GM18951 (cell line): ENCODE results near the gene CPS1.

Experiments used
- POLR2A ChIP-seq: IDR thresholded peaks from 4 replicates; pipeline ENCODE4 v1.6.1; 2011; ENCODE audit warnings: mild to moderate bottlenecking; ENCODE audit not compliant: insufficient read length, insufficient read depth; ENCODE audit errors: extremely low read depth
- in situ Hi-C: fragments of 300-500 bp; cut with MboI; formaldehyde crosslinking; loops from one replicate; pipeline ENCODE4 v1.12.0; 2022; ENCODE audit warnings: low sequenced_read_pairs, mixed read lengths, inconsistent platforms; ENCODE audit not compliant: unreplicated experiment

CPS1 gene

DNA sequence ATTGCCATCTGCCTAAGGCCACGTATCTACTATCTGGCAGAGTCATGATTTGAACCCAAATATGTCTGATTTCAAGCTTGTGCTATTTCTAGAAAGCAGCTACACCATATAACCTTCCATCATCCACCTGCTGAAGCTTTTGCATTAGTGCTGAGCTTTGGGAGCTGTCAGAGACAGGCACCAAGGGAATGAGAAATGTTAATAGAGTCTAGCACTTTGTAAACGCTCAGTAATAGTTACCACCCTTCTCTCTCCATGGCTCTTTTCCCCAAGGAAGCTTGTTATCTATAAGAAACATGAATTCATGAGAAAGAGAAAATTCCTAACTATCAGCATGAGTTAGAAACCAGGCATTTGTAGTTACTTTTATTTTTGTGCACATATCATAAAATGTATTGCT is 151.5 kb downstream of the CPS1 start:
- TF ChIP-seq POLR2A = no peak
- in situ Hi-C loops = no loop called here

DNA sequence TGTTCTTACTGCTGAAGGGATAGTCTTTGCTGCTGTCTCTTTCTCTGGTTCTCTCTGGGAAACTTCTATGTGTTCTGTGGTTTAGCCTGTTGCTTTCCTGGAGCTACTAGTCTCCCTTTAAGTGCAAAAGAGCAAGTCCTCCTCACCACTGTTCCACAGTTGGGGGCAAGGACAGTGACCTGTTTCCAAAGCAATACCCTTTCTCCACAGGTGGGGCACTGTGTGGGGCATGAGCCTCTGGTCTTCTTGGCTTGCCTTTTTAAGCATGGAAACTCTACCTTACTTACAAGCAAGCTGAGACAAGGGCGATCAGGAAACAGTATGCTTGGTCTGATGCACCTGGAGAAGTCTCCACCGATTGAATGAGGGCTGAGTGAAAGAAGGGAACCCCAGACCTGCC is 156.7 kb downstream of the CPS1 start:
- no peak for TF ChIP-seq POLR2A
- in situ Hi-C loops = no loop called here

DNA sequence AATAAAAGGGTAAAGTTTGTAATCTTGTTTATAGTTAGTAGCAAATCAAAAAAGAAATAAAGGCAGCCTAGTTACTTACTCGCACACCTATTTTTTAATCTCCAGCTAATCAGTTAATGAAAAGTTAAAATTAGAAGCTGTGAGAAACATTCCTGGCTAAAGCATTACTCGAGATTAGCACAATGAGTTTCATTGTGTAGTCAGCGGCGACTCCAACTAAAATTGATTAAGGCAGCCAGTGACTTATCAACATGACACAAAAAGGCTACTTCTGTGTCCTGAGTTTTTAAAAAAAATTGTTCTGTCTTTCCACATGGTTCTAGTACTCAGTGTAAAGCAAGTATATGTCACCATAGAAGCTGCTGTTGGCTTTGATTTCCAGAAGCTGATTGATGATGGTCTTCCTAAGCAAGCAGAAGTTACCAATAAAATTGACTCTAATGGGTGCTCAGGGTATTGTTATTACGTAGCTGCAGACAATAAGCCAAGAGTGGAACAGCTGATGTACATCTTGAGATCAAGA is 159.2 kb downstream of the CPS1 start:
- in situ Hi-C loops = no loop called here
- no peak for TF ChIP-seq POLR2A

DNA sequence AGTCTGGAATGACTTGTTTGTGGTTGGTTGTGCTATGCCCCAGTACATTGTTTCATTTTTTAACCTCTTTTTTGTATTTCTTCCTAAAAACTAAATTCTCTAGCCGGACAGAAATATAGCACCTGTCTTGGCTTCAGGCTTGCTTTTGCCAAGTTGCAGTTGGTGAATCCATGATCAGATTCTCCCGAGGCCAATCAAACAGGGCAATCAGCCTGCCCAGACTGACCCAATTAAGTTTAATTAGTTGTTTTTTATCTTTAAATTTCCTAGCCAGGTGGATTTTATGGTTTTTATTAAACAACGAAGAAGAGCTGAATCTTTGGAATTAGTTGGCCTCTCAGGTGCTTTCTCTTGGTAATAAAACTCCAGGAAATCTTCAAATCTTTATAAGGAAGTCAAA is 162.1 kb downstream of the CPS1 start:
- no peak for TF ChIP-seq POLR2A
- in situ Hi-C loops = no loop called here

DNA sequence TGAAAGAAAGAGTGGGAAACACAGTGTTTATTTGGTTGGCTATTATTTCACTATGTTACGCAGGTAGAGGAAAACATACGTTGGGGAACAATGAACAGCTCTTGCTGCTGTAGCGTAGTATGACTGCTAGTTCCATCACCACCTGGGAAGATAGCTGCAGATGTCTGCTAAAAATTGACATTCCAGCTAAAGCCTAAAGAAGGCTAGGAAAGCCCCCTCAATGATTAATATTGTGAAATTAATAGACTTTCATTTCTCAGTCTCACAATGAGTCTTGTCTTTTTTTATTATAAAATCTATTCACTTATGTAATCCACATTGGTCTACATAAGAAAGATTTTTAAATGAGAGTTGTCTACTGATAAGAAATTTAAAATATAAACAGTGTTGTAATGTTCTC is 165.7 kb downstream of the CPS1 start:
- TF ChIP-seq POLR2A = no peak
- in situ Hi-C loops = no loop called here

DNA sequence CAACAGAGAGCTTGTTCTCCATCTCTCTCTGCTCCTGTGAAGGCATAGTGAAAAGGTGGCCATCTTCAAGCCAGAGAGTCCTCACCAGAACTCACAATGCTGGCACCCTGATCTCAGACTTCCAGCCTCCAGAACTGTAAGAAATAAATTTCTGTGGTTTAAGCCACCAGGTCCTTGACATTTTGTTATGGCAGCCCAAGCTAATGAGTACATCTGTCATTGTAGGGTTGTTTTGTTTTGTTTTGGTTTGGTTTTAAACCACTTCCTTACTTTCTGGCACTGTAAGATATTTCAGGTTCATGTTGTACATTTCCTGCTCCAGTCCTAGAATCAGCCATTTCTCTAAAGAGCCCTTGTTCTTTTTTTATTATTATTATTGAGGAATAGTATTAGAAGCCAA is 171.2 kb downstream of the CPS1 start:
- in situ Hi-C loops = no loop called here
- TF ChIP-seq POLR2A = no peak
